DMS53 (cell line): ENCODE measurements around the gene FBN3.
A peak's percentile ranks its signal among the peaks of the same experiment; 100 is the strongest.
"Not testable (repeated sequence)": the region's sequence is repeated elsewhere in the genome, so short reads cannot be mapped to it uniquely, and the experiment has no call there.

Experiments used
- DNase-seq: peaks from one replicate; lab custom pipeline; 2025; lab: John Stamatoyannopoulos, UW

The FBN3 gene

DNA sequence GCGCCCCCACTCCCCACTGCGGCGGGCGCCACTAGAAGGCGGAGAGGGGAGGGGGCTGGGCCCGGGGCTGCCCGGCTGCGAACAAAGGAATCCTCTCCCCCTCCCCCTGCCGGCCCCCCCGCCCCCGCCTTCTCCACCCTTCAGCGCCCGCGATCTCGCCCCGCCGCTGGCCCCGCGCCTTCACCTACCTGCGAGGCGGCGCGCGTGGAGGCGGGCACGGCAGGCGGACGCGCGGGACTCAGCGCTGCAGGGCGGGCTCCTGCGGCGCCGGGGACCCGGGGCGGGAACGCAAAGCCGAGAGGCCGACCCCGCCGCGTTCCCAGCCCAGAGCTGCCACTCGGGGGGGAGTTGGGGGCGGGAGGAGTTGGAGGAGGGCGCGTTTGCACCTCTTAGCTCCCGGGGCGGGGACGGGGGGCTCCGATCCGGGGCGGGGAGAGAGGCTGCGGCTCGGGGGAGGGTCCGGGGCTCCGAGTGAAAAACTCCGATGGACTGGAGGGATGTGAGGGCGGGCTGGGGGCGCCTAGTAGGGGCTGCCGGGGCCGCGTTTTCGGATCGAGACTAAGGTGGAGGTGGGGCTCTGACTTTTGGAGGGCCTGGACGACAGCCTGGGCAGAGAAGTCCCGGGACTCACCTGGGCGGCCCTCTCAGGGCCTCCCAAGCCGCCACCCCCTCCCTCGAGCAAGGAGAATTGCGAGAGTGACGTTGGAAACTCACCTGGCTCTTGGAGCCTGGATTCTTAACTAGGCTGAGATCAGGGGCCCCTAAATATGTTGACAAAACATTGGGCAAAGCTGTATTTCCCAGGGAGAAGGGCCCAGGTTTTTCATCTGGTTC, at the start of gene FBN3:
FBN3 (minus strand) TSS at position 332 of the 834 bp plus-strand sequence. CDS start 2,112 bp downstream, outside the sequence.
- peak; percentile 46 for DNase-seq

DNA sequence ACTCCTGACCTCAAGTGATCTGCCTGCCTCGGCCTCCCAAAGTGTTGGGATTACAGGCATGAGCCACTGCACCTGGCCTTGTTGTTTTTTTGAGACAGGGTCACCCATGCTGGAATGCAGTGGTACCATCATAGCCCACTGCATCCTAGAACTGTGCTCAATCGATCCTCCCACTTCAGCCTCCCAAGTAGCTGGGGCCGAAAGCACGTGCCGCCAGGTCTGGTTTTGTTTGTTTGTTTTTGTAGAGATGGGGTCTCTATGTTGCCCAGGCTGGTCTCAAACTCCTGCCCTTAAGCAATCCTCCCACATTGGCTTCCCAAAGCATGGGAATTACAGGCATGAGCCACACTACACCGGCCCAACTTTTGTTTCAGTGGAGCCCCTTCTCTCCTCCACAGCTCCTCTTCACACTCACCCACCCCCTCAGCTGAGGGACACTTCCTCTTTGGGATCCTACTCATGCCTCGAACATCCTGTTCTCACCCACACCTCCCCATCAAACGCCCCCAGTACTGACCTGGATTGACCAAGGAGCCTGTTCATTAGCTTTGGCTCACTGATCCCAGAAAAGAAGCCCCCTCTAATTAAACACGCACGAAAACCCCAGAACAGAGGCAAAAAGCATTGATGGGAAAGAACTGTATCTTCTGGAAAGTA, 47.0 kb upstream of the FBN3 start:
- no peak for DNase-seq

DNA sequence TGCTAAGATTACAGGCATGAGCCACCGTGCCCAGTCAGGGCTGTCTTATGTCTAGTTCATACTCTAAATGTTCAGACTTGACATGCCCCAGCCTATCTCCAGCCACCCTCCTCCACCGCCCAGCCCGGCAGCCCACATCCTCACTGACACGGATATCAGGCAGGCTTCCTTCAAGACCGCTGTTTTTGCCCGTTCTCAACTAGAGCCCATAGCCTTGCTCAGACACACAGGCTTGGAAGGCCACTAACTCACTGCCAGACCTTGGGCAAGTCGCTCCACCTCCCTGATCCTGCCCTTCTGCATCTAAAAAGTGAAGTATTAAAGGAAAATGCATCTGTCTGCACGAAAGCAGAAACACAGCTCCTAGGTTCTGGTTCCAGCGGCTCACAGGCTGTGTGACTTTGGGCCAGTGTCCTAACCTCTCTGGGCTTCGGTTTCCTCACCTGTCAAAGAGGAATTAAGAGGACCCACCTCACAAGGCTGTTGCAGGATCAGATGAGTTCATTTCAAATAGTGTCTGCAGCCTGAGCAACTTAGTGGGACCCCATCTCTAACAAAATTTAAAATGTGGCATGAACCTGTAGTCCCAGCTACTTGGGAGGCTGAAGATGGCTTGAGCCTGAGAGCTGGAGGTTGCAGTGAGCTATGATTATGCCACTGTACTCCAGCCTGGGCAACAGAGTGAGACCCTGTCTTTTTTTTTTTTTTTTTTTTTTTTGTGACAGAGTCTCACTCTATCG, 45.3 kb upstream of the FBN3 start:
- DNase-seq, result no peak

DNA sequence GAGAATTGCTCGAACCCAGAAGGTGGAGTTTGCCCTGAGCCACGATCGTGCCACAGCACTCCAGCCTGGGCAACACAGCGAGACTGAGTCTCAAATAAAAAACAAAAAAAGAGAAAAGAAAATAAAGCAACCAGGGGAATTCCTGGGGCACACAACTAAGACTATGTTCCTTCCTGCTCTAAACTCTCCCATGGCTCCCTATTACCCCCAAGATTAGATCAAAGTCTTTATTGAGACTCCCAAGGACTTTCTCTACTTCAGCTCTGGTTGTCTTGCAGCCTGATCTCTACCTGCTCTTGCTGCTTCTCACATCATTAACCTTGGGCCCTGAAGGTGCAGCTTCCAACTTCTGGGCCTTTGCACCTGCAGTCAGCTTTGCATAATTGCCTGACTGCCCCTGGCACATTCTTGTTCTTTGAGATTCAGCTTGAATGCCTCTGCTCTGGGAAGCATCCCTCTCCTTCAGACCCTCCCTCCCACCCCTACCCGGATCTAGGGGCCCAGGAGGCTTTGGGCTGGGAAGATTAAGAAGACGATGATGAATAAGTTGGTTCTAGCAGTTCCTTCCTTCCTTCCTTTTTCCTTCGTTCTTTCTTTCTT, 42.9 kb upstream of the FBN3 start:
- no peak for DNase-seq

DNA sequence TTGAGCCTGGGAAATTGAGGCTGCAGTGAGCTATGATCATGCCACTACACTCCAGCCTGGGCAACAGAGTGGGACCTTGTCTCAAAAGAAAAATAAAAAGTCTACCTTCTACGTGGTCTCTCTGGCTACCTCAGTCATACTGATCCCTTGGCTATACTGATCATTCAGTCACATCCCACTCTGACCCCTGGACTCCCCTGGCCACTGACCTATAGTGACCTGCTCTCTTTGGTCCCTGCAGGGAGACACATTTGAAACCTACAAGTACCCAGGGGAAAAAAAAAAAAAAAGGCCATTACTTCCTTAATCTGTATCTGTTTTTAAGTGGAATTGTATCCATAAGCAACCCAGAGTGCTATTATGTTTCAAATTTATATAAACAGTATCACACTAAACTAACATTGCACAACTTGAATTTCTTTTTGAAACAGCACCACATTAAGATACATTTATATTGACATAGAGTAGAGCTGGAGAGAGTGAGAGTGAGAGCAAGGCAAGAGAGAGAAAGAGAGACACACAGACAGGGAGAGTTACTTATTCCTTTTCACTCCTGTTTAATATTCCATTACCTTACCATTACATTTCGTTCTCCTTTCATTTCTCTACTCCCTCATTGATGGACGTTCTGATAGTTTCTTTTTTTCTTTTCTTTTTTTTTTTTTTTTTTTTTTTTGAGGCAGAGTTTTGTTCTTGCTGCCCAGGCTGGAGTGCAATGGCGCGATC, 36.1 kb upstream of the FBN3 start:
- DNase-seq, result peak; percentile 63

DNA sequence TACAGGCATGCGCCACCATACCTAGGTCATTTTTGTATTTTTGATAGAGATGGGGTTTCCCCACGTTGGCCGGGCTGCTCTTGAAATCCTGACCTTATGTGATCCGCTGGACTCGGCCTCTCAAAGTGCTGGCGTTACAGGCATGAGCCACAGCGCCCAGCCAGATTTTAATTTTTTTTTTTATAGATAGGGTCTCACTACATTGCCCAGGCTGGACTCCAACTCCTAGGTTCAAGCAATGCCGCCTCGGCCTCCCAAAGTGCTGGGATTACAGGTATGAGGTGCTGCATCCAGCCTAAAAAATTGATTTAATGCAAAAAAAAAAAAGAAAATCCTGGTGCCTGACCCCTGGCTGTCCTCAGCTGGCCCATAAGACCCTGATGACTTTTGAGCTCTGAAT, 34.9 kb upstream of the FBN3 start:
- no peak for DNase-seq

DNA sequence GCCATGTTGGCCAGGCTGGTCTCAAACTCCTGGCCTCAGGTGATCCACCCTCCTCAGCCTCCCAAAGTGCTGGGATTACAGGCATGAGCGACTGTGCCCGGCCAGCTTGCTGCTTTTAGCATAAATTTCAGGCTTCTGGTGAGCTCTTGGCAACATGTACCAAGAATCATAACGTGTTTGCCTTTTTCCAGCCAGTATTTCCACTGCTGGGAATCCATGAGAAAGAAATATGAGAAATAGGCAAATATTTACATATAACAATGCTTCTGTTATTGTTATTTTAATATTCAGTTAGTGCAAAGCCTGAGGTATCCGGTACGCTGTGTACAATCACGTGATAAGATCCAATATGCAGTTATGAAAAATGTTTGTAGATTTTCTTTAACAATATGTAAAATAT, 30.6 kb upstream of the FBN3 start:
- peak; percentile 87 for DNase-seq

DNA sequence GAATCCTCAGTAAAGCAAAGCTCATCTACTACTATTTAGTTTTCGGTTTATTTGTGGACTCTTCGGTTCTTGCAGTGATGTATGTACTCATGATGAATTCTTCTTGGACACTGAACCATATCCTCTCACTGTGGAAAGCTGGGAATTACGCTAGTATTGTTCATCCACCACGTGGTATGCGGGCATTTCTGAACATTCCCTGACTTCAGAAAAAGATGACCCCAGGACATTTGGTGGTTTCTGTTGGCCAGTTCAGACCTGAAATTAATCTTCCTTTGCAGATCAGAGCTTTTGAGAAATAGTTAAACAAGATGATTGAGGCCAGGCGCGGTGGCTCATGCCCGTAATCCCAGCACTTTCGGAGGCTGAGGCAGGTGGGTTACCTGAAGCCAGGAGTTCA, 25.3 kb upstream of the FBN3 start:
- DNase-seq, result no peak

DNA sequence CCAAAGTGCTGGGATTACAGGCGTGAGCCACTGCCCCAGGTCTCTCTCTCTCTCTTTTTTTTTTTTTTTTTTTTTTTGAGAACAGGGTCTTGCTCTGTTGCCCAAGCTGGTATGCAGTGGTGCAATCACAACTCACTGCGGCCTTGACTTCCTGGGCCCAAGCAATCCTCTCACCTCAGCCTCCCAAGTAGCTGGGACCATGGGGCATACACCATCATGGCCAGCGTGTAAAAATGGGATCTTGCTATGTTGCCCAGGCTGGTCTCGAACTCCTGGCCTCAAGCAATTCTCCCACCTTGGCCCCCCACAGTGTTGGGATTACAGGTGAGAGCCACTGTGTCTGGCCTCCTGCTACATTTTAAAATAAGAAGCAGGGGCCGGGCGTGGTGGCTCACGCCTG, 19.1 kb upstream of the FBN3 start:
- DNase-seq, result no peak

DNA sequence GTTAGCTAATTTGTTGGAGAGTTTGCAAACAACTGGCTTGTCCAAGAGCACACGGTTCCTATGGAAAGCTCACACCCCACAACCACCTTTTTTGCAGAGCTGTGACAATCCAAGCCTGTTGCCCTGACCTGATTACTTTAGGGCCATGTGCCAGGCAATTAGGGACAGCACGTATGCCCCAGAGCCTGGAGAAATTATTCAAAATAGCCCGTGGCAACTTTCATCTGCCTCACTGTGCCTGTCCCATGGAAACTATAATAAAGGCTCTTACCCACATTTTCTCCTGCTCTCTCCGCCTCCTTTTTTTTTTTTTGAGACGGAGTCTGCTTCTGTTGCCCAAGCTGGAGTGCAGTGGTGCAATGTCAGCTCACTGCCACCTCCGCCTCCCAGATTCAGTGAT, 18.6 kb upstream of the FBN3 start:
- no peak for DNase-seq

DNA sequence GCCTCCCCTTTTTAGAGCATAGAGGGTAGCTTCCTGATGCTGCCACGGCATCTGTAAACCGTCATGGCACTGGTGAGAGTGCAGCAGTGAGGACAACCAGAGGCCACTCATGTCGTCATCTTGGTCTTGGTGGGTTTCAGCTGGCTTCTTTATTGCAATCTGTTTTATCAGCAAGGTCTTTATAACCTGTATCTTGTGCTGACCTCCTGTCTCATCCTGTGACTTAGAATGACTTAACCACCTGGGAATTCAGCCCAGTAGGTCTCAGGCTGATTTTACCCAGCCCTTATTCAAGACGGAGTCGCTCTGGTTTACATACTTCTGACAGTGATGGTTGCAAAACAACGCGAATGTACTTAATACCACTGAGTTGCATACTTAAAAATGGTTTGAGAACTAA, 14.4 kb upstream of the FBN3 start:
- DNase-seq, result no peak

DNA sequence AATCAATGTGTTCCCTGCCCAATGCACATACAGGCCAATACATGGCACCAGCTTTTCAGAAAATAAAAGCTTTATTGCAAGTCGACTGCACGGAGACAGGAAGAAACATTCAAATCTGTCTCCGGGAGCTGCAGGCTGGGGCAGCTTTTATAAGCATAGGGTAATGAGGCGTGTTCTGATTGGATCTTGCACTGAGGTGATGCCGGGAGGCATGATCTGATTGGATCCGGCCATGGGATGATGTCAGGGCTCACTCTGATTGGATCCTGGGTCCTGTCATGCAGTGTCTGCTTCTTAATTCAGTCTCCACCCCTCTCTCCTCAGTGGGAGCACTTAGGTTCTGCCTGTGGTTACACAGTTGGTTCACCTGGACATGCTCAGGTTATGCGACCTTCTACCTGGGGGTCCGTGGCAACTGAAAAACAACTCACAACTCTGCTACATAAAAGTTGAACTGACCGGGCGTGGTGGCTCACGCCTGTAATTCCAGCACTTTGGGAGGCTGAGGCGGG, 11.8 kb upstream of the FBN3 start:
- DNase-seq, result peak; percentile 50

DNA sequence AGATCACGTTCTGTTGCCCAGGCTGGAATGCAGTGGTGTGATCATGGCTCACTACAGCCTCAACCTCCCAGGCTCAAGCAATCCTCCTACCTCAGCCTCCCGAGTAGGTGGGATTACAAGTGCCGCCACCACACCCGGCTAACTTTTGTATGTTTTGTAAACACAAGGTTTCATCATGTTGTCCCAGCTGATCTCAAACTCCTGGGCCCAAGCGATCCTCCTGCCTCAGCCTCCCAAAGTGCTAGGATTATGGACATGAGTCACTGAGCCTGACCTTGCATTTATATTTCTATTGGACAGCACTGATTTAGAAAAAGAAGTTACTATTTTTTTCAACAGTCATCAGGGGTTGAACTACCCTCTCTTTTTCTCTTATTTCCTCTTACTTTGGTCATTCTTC, 9.9 kb upstream of the FBN3 start:
- not testable (repeated sequence) for DNase-seq

DNA sequence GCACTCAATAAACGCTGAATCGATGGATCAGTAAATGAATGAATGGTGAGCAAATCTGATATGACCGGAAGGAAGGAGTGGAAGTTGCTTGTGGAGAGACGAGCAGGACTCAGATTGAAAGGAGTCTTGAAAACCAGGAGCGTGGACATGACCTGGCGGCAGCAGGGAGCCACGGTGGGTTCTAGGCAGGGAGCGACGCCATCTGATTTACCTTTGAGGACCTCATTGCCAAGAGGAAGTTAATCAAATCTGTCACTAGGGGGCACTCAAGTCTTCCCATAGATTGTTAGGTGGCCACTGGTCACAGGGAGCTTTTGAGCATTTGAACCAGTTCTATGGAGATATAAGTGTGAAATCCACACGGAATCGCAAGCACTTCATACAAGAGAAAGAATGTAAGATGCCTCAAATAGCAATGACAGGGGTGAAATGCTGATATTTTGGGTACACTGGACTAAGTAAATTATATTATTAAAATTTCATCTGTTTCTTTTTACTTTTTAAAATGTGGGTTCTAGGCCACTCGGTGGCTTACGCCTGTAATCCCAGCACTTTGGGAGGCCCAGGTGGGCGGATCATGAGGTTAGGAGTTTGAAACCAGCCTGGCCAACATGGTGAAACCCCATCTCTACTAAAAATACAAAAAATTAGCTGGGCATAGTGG, 9.2 kb upstream of the FBN3 start:
- peak; percentile 92 for DNase-seq

DNA sequence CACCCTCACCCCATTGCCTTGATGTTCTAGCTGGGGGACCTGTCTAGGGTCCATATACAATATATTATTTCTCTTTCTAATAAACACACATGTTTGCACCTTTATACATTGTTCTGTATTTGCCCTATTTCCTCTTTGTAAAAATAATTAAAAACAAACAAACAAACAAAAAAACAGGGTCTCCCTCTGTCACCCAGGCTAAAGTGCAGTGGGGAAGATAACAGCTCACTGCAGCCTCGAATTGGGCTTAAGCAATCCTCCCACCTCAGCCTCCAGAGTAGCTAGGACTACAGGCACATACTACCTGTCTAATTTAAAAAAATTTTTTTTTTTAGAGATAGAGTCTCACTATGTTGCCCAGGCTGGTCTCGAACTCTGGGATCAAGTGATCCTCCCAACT, 5.9 kb upstream of the FBN3 start:
- no peak for DNase-seq

DNA sequence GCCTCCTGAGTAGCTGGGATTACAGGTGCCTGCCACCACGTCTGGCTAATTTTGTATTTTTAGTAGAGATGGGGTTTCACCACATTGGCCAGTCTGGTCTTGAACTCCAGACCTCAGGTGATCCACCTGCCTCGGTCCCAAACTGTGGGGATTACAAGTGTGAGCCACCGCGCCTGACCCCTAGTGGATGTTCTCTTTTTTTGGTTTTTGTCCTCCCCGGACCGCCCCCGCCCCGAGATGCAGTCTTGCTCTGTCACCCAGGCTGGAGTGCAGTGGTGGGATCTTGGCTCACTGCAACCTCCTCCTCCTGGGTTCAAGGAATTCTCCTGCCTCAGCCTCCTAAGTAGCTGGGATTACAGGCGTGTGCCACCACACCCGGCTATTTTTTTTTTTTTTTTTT, 4.6 kb upstream of the FBN3 start:
- not testable (repeated sequence) for DNase-seq

DNA sequence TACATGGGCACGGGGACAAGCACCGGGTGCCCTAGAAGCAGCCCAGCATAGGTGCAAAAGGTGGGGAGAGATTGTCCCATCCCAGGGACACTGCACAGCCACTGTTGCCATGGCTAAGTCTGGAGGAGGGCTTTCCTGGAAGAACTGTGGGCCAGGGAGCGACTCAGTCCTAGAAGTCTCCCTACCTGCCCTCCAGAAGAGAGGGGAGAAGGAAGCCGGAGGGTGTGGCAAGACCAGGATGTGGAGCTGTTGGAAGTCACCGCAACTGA, 2.3 kb upstream of the FBN3 start:
- no peak for DNase-seq

DNA sequence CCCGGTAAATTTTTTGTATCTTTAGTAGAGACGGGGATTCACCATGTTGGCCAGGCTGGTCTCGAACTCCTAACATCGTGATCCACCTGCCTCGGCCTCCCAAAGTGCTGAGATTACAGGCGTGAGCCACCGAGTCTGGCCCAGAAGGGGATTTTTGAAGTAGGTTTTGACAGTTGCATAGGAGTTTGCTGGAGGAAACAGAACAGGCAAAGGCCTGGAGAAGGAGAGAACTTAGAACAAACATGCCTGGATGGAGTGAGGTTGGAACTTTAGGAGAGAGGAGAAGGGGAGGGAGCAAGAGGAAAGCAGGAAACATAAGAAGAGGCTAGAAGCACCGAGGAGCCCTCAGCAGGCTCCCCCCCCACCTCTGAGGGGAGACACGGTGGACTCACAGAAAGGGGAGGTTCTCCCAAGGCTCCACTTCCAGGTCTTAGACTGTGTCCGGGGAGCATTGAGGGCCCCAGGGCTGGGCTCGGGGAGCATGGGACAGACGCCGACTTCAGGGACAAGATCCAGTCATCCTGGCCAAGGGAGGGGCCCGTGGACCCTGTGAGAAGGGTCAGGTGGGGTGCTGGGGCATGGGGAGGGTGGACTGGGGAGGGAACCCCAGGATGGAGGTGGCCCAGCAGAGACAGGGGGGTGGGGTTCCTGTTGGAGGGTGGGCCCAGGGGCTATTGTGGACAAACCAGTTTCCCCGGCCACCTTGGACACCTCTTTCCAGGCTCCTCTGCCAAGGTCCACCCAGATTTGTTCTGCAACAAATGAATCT, 1.8 kb upstream of the FBN3 start:
- no peak for DNase-seq

DNA sequence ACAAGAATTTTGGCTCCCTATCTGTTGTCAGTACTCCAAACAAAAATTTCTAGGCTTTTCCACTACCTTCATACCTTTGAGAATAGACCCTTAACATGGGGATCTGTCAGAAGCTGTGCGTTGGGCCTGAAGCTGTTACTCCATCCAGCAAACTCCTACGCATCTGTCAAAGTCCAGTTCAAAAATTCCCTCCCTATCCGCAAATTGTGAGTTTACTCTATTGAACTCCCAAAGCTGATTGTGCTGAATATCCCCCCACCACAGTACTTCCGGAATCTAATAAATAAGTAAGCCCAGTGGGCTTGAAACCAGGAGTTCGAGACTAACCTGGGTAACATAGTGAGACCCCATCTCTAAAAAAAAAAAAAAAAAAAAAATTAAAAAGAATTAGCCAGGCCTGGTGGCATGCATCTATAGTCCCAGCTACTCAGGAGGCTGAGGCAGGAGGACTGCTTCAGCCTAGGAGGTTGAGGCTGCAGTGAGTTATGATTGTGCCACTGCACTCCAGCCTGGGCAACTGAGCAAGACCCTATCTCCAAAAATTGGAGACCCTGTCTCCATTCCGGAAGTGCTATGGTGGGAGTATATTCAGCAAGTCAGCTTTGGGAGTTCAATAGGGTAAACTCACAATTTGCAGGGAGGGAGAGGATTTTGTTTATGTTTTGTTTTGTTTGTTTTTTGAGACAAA, 930 bp upstream of the FBN3 start:
- no peak for DNase-seq
